Lower leg skin (tissue), 3 donors: ENCODE data around the gene GPR155.

Experiments
- CTCF ChIP-seq, 3 donors: fragments of 450-650 bp; IDR thresholded peaks; one replicate each; pipeline ENCODE4 v1.5.1; 2016; ENCODE audit warnings: antibody characterized with exemption in 3 of 3, mild to moderate bottlenecking in 3 of 3, moderate library complexity in 2 of 3
- POLR2A ChIP-seq, 2 donors: fragments of 450-650 bp; IDR thresholded peaks; one replicate each; pipeline ENCODE4 v1.6.1; 2016 to 2017; ENCODE audit warnings: antibody characterized with exemption in 2 of 2, mild to moderate bottlenecking in 1 of 2, moderate library complexity in 1 of 2

GRCh38 chr2:174524527-174524926 lies 37.7 kb upstream of the GPR155 start:
- no peak for TF ChIP-seq CTCF (IDR thresholded peaks at IDR 0.05)
- no peak for TF ChIP-seq POLR2A (IDR thresholded peaks at IDR 0.05)
